Measurements from ENCODE around the gene MAN1C1.
A peak's percentile ranks its signal among the peaks of the same experiment; 100 is the strongest.

MAN1C1 gene

DNA sequence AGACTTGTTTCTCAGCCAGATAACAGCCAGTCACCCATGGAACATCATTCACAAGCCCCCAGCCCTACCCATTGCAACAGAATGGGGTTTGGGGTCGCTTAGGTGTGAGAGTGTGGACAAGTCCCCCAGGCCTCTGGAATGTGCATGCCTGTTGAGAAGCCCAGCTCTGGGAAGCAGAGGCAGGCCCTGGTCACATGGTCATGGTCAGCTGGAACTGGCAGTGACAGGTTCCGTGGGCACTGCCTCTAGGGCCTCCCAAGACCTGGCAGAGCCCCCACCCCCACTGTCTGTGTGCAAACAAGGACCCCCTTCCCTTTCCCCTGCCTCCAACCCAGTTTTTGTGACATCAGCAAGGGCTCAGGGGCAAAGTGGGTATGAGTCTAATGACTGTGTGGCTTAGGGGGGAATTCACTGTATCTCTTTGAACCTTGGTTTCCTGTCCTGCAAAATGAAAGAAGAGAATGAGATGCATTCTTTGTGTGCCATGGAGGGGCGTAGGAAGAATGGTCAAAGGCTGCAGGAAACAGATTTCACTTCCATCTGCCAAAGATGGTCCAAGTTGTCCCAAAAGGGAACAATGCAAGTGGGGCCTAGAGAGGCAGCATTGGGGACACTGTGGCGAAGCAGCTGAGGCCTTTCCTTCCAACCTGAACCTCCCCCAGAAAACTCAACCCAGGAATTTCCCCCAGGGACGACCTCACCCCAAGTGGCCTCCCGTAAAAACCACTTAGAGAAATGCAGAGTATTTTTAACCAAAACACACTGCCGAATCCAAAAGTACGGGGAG lies 148.7 kb downstream of the MAN1C1 start:
- no peak for DNase-seq (ENCODE audit: low read depth)

DNA sequence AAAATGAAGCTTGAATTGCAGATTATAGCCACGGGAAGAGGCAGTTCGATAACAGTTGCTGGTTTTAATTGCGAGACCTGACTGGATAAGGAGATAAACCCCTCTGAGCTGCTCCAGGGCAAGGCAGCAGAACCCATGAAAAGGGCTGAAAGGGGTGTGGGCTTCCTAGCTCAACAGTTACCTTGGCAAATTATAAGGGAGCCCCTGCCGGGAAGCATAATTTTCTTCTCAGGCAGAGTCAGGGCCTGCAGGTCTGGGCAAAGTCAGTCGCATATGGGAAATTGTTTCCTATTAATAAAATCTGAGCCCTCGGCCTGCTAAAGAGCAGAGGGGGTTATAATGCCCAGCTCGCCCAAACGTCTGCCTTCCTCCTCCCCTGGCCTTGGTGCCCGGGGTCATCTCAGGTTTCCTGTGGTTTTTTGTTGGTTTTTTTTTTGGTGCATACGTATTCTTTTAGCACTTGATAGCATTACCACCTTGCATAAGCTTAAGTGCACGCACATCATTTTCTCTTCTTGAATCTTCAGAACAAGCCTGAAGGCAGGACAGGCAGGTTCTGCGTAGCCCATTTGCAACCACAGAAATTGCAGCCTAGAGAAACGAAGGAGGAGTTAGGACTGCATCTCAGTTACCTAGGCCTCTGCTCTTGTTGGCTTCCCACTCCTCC lies 149.5 kb downstream of the MAN1C1 start:
- no peak for DNase-seq (ENCODE audit: low read depth)

DNA sequence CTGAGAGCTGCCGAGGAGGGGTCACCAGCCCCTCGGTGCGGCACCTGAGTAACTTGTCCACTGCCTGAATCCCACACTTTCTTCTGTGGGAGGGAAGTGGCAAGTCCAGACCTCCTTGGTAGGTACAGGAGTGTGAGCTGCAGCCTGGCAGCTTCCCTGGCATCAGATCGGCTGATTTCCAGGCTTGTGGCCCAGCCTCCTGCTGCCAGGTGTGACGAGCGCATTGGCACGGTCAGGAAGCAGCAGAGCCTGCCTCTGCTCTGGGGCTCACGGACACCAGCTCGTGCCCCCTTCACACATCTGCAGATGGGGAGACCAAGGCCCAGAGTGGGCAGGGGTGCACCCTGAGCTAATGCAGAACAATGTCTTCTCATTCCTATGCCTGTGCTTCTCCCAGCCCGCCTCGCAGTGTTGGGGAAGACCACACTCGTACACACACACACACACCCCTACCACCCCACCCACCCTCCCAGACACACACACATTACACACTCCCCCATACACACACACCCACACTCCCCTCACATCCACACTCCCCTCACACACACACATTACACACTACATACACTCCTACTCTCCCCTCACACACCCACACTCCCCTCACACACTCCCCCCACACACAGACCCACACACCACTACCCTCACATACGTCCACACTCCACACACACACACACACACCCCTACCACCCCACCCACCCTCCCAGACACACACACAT lies 150.3 kb downstream of the MAN1C1 start:
- no peak for DNase-seq (ENCODE audit: low read depth)

DNA sequence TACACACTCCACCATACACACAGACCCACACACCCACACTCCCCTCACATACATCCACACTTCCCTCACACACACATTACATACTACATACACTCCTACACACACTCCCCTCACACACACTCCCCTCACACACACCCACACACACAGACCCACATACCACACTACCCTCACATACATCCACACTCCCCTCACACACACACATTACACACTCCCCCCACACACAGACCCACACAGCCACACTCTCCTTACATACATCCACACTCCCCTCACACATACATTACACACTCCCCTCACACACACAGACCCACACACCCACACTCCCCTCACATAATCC lies 150.8 kb downstream of the MAN1C1 start:
- DNase-seq (ENCODE audit: low read depth): no peak

DNA sequence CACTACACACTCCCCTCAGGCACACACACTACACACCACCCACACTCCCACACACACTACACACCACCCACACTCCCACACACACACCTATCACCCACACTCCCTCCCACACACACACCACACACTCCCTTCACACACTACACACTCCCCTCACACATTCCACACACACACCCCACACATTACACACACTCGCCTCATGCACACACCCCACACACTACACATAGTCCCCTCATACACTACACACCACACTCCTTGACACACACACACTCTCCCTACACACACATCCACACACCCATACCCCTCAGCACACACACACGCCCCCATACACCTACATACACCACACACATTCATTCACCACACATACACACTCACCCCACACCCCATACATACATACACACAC lies 152.4 kb downstream of the MAN1C1 start:
- no peak for DNase-seq (ENCODE audit: low read depth)

DNA sequence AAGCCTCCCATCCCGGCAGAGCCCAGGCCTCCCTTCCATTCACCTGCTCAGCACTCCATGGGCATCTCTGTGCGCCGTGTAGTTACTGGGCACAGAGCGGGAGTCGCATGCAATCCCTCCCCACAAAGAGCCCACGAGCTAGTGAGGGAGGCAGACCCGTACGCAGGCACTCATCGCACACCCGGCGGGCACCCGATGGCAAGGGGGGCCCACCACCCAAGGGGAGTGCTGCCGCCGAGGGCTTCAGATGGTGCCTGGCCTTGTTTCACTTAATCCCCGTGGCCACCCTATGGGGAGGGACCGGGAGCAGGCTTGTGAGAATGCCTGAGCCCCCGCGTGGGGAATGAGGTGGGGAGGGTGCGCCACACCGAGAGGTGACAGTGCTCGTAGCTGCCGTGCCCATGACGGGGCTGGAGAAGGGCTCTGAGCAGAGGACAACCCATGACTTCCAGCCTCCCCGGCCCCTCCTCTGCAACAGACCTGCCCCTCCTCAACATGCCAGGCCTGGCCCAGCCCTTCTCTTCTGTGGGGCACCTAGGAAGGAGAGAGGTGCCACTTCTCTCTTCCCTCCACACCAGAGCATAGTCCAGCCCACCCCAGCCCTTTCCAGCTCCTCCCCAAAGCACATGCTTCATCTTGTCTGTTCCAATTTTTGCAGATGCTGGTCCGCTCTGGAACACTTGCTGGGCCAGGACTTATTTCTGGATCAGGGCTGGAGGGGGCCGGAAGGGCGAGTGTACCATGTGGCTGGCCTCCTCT lies 153.2 kb downstream of the MAN1C1 start:
- DNase-seq (ENCODE audit: low read depth): no peak

DNA sequence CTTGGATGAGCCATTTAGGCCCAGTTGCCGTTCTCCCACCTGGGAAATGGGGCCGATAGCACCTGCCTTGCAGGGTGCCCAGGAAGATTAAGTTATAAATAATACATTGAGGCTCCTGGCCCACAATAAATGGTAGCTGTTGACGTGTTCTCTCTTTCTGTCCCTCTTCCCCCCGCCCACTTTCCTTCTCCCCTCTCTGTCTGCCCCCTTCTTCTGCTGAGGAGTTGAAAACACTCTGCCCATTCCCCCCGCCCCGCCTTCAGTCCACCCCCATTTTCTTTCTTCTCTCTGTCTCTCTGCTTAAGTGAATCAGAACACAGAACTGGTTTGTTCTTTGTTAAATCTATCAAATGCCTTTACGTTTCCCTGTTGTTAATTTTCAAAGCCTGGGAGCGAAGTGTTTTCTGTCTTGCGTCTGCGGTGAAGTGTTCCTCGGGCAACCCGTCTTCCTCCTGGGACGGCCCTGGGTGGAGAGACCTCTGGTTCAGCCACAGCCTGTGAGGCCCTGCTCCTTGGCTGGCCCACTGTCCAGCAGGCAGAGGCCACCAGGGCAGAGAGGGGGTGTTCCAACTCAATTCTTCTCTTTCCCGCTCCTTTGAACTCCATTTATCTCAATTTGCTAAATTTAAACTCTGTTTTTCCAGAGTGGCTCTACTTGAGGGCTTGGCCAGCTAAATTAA lies 154.1 kb downstream of the MAN1C1 start:
- no peak for DNase-seq (ENCODE audit: low read depth)

DNA sequence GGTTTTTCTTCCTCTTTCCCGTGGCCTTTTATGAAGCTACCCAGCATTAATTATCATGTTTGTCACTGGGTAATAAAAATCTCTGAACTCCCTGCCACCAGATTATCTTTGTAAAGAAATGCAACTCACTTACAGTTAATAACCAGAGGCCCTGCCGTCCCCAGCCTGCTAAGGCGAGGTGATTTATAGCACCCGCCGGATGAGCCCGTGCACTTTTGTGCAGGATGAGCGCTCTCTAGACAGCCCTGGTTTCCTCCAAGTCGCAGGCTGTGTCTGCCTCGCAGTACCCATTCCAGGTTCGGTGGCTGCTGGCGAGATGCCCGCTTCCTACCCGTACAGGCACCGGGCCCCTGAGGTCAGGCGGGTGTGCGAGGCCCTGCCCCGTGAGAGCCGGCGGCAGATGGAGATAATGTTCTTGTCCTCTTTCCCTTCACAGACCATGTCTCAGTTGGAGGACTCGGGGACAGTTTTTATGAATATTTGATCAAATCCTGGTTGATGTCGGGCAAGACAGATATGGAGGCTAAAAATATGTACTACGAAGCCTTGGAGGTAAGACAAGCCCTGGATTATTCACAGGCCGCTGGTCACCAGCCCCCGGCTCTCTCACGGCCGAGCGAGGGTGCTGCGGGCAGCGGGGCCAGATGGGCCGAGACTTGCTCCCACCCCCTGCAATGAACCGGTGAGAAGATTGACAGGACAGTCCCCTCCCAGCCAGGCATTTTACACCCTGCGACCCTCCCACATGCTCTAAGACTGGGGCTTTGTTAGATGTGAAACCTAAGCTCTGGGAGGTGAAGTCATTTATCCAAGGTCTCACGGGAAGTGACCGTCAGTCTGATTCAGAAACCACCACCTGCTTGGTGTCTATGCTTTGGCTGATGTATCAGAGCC lies 154.9 kb downstream of the MAN1C1 start:
- no peak for DNase-seq (ENCODE audit: low read depth)

DNA sequence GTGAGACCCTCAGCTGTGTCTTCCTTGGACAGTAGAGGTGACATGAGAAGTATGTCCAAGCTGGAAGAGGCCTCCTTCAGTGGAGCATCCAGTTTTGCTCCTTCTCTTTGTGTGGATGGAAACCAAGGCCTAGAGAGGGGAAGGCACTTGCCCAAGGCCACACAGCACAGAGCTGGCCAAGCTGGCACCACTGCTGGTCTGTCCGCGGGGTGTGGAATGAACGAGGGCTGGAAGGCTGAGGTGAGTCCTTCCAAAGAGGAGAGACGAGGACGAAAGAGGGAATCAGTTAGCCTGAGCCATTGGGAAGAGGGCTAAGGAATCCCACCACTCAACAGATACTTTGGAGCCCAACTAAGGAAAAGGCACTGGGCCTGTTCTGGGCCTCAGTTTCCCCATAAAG lies 155.6 kb downstream of the MAN1C1 start:
- no peak for DNase-seq (ENCODE audit: low read depth)

DNA sequence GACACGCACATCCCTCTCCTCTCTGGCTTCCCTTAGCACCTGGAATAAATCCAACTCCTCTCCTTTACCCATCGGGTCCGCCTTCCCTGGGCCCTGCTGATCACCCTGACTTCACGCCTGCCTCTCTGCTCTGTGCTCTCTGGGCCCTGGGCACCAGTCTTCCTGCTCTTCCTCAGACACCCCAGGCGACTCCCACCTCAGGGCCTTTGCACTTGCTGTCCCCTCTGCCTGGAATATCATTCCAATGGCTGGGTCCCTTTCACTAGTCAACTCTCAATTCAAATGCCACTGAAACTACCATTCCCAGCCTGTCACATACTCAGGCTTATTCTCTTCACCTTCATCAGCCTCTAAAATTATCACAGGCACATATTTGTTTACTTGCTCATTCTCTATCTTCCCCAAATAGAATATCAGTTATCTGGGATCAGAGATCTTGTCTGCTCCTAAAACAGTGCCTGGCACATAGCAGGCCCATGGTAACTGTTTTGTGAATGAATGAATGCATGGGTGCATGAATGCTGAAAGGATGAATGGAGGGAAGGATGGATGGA lies 156.2 kb downstream of the MAN1C1 start:
- no peak for DNase-seq (ENCODE audit: low read depth)

DNA sequence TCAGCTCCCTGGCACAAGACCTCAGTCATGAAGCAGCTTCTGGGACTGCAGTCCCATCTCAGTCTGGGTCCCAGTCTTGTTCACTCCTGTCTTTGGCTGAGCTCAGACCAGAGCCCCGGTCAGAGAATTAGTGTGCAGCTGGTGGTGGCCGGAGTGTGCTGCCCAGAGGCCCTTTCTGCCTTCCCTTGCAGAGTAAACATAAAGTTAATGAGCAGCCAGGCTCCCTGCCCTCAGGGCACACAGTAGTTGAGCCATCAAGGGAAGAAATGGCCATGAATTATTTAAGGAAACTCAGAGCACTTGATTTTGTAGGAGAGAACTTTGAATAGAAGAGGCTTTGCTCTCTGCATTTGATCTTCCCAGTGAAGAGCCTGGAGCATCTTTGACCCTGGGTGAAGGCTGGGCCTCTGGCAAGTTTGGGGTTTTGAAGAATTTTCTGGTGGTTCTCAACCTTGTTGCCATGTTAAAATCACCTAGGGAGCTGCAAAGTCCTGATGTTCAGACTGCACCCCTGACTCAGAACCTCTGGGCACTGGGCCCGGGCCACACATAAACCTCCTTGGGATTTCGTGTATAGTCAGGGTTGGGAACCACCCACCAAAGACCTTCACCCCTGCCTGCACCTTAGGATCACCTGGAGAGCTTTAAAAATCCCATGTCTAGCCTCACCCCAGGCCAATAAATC lies 157.0 kb downstream of the MAN1C1 start:
- no peak for DNase-seq (ENCODE audit: low read depth)

DNA sequence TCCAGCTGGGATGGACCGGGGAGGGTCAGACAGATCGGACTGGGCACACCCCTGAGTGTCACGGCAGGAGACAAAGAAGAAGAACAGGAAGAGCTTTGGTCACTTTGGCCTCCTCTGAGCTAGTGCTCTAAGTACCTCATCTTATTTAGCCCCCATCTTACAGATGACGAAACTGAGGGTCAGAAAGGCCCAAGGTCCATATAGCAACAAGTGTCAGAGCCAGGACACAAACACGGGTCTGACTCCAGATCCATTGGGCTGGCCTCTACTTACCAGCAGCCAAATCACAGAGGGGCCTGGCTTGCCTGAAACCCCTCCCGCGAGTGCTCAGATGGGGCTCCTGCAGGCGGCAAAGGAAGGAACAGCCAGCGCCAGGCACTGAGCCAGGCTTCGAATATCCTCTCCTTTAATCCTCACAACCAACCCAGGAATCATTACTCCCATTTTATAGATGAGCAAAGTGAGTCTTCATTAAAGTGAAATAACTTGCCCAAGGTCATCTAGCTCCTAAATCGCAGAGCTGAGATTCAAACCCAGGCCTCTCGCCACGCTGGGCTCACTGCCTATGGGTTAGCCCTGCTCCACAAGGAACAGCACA lies 157.7 kb downstream of the MAN1C1 start:
- DNase-seq (ENCODE audit: low read depth): no peak

DNA sequence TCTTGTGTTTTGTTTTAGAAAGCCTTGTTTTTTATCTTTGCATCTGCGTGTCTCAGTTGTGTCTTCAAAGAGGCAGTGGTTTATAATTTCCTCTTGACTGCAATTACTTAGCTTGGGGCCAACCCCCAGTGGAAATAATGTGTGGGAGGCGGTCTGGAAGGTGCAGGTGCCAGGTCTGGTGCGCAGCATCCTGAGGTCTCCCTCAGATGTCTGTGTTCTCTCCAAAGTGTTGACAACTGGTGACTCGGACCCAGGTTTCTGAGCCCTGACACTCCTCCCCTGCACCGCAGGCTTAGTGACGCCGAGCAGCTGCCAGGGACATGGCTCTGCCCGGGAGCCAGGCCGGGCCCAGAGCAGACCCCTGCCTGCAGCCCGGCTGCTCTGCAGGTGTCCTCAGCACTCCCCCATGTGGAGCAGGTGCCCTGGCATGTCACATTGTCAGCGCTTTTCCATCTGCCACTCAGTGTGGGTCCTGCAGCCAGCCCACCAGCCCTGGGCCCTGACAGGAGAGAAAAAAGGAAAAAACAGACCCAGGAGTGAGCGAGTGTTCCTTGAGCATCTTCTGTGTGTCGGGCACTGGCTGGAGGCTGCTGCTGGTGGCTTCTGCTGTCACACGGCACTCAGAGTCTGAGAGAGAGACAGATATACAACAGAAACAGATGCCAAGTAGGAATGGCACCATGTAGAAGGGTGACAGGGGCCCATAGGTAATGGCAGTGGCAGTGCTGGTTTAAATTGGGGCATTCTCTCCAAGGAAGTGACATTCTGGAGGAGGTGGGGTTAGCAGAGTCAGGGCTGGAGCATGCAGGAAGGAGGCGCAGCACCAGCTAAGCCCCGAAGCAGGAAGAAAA lies 158.6 kb downstream of the MAN1C1 start:
- DNase-seq (ENCODE audit: low read depth): peak; percentile 82

DNA sequence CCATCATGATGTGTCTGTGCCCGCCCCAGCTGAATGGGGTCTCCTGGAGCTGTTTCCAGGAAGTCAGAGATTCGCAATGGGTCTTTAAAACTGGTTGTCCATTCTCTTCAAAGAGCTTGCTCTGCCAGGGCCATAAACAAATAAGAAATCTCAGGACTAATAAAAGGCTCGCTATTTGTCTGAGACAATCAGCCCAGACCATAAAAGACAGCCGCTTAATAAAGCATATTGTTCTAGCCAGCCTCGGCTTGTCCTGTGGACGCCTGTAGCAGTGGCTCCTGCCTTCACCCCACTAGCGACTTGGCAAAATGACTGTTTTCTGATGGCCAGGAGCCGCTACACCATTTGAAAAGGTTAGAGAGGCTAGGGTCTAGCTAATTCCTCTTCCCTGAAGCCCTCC lies 162.8 kb downstream of the MAN1C1 start:
- no peak for DNase-seq (ENCODE audit: low read depth)

DNA sequence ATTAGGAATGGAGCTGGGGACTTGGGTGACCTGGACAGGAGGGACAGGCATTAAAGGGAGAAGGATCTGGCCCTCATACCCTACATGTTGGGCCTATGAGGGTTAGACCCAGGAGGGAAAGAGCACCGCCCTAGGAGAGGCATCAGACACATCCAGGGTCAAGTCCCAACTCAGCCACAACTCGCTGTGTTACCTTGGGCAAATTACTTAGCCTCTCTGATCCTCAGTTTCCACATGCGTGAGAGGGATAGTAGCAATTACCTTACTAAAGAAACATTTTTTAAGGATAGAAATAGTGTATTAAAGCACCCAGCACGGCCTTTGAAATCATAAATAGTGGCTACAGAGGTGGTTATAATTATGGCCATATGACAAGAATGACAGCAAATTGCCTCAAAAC lies 163.3 kb downstream of the MAN1C1 start:
- DNase-seq (ENCODE audit: low read depth): no peak

DNA sequence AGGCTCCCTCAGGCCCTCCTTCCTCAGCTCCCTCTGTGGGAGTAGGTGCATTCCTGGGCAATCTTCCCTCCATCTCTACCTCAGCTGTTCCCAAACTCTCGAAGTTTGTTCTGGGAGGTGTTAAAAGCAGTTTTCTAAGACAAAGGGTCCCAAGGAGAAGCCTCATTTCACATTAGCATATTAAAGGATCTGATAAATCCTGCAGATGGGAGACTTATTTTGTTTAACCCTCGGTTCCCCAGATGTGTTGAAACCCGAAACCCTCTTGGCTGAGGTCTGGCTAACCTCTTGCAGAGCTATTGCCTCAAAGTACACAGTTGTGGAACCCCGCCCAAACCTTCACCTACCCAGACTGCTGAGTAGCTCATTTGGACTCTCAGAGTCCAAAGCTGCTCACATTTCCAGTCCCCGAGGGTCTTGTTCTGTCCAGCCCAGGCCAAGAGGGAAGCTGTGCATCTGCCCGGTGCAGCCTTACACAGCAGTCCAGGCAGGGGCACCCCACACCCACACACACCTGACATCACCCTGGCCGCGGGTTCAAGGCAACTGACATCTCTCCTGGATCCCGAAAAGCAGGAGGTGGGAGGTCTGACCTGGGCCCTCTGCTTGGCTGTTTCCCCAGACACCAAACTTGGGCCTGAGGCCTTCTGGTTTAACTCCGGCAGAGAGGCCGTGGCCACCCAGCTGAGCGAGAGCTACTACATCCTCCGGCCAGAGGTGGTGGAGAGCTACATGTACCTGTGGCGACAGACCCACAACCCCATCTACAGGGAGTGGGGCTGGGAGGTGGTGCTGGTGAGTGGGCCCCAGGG lies 163.9 kb downstream of the MAN1C1 start:
- no peak for DNase-seq (ENCODE audit: low read depth)

DNA sequence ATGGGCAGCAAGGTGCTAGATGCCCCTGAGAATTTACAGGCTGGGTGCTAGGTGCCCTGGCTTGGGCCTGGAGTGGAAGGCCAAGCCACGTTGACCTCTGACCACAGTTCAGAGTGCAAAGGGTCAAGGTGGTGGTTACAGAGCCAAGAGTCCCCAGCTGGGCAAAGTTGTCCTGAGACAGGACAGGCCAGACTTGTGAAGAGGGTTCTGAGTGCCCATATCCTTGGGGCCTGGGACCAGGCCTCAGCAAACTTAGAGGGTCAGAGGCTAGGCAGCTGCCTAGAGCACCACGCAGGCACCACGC lies 164.5 kb downstream of the MAN1C1 start:
- no peak for DNase-seq (ENCODE audit: low read depth)

Measured in T follicular helper cell (primary cell).